Stomach (tissue), 4 donors: Measurements from ENCODE around the gene RHOBTB1.

Experiments used
- POLR2A ChIP-seq, 4 donors: fragments of 450-650 bp; IDR thresholded peaks; one replicate each; pipeline ENCODE4 v1.6.1; 2016; ENCODE audit warnings: antibody characterized with exemption in 4 of 4, control low read depth in 2 of 4, mild to moderate bottlenecking in 1 of 4, moderate library complexity in 1 of 4
- TF ChIP-seq, protein P1 (sequence below), 7 experiments: fragments of 450-650 bp in 4 of 7; fragments of 200-600 bp in 3 of 7; sonication (generic) in 3 of 7; IDR thresholded peaks; one replicate each; pipeline ENCODE4 v1.5.1; 2016 to 2019; ENCODE audit warnings: antibody characterized with exemption in 7 of 7, control low read depth in 2 of 7, mild to moderate bottlenecking in 1 of 7

DNA sequence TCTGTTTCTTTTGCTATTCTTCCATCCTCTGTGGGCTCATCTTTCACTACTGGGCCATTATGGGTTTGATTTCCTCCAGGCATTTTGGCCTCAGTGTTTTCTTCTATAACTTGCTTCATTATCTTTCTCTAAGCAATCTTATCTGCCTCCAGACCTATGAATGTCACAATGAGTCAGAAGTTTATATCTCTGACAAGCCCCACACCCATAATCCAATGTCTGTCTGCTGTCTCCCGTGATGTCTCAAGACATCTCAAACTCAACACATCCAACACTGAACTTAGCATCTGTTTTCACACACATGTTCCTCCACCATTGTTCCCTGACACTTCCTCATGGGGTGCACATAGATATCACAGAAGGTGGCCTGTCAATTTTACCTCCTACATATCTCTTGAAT, 46.7 kb upstream of the RHOBTB1 start:
- TF ChIP-seq, protein P1, sequence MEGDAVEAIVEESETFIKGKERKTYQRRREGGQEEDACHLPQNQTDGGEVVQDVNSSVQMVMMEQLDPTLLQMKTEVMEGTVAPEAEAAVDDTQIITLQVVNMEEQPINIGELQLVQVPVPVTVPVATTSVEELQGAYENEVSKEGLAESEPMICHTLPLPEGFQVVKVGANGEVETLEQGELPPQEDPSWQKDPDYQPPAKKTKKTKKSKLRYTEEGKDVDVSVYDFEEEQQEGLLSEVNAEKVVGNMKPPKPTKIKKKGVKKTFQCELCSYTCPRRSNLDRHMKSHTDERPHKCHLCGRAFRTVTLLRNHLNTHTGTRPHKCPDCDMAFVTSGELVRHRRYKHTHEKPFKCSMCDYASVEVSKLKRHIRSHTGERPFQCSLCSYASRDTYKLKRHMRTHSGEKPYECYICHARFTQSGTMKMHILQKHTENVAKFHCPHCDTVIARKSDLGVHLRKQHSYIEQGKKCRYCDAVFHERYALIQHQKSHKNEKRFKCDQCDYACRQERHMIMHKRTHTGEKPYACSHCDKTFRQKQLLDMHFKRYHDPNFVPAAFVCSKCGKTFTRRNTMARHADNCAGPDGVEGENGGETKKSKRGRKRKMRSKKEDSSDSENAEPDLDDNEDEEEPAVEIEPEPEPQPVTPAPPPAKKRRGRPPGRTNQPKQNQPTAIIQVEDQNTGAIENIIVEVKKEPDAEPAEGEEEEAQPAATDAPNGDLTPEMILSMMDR (IDR thresholded peaks at IDR 0.05) = no peak
- no peak for TF ChIP-seq POLR2A (IDR thresholded peaks at IDR 0.05)
